Activated naive CD8-positive, alpha-beta T cell (primary cell): Measurements from ENCODE around the gene MGAT1.
"Not testable (repeated sequence)": the region's sequence is repeated elsewhere in the genome, so short reads cannot be mapped to it uniquely, and the experiment has no call there.

Source experiments
- H3K27ac Mint-ChIP-seq: one replicate; pipeline ENCODE4 v1.8.0; 2021; ENCODE audit warnings: mixed read lengths
- H3K27me3 Mint-ChIP-seq: one replicate; pipeline ENCODE4 v1.8.0; 2021; ENCODE audit warnings: mixed read lengths
- H3K36me3 Mint-ChIP-seq: one replicate; pipeline ENCODE4 v1.8.0; 2021; ENCODE audit warnings: mixed read lengths
- H3K4me1 Mint-ChIP-seq: one replicate; pipeline ENCODE4 v1.8.0; 2021; ENCODE audit warnings: low read depth, mixed read lengths
- H3K4me3 Mint-ChIP-seq: one replicate; pipeline ENCODE4 v1.8.0; 2021; ENCODE audit warnings: mild to moderate bottlenecking, mixed read lengths
- H3K9me3 Mint-ChIP-seq: one replicate; pipeline ENCODE4 v1.8.0; 2021; ENCODE audit warnings: low read depth, mixed read lengths

Gene MGAT1

GRCh38 chr5:180786531-180787398, 15.8 kb downstream of the MGAT1 start:
- Mint-ChIP-seq H3K27me3 (no peaks in the 10 kb centered on the region), H3K27ac (peak overlapping the region; percentile 89), H3K36me3 (no peaks in the 10 kb centered on the region), H3K9me3 (no peaks in the 10 kb centered on the region), H3K4me3 (no peak overlapping the region), H3K4me1 (peaks cover 46% of the 10 kb centered on the region)

DNA sequence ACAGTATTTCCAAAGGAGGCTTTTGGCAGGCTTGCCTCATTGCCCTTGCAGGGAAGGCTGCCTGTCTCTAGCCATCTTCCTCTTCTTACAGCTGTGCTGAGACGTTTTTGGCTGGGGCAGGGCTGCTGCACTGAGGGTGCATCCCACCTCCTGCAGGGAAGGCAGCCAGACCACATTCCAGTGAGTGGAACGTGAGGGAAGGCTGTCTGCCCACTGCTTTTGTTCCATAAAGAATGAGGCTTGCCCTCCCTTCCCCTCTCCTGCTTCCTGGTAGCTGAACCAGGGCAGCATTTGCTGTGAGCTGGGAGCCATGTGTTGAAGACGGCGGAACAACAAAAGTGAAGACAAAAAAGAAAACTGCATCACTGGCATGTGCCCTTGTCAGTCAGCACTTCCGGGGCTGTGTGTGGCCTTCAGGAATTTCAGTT, 16.8 kb downstream of the MGAT1 start:
- Mint-ChIP-seq H3K36me3 (no peaks in the 10 kb centered on the region), H3K4me3 (no peak overlapping the region), H3K27me3 (no peaks in the 10 kb centered on the region), H3K9me3 (no peaks in the 10 kb centered on the region), H3K27ac (peak overlapping the region; percentile 89), H3K4me1 (peaks cover 43% of the 10 kb centered on the region)

- Mint-ChIP-seq H3K27ac (peak overlapping the region; percentile 89), H3K36me3 (no peaks in the 10 kb centered on the region), H3K4me3 (no peak overlapping the region), H3K4me1 (peaks cover 41% of the 10 kb centered on the region), H3K27me3 (no peaks in the 10 kb centered on the region), H3K9me3 (no peaks in the 10 kb centered on the region)
Observed at GRCh38 chr5:180785121-180785781, 17.4 kb downstream of the MGAT1 start.

GRCh38 chr5:180784497-180785097, 18.0 kb downstream of the MGAT1 start:
- H3K4me1 Mint-ChIP-seq, result peaks cover 40% of the 10 kb centered on the region

GRCh38 chr5:180783340-180784052, 19.1 kb downstream of the MGAT1 start:
- Mint-ChIP-seq H3K36me3 (no peaks in the 10 kb centered on the region), H3K9me3 (no peaks in the 10 kb centered on the region), H3K27ac (peak overlapping the region; percentile 7), H3K27me3 (no peaks in the 10 kb centered on the region), H3K4me1 (peaks cover 40% of the 10 kb centered on the region), H3K4me3 (no peak overlapping the region)

More at GRCh38 chr5:180784497-180785097, 18.0 kb downstream of the MGAT1 start:
- Mint-ChIP-seq H3K36me3 (no peaks in the 10 kb centered on the region), H3K4me3 (no peak overlapping the region), H3K27ac (no peak overlapping the region), H3K27me3 (no peaks in the 10 kb centered on the region), H3K9me3 (no peaks in the 10 kb centered on the region)

- Mint-ChIP-seq H3K9me3 (no peaks in the 10 kb centered on the region), H3K4me1 (peaks cover 36% of the 10 kb centered on the region), H3K27me3 (no peaks in the 10 kb centered on the region), H3K27ac (no peak overlapping the region), H3K4me3 (no peak overlapping the region), H3K36me3 (no peaks in the 10 kb centered on the region)
Observed at GRCh38 chr5:180782748-180783147, 19.9 kb downstream of the MGAT1 start.

GRCh38 chr5:180781900-180782326, 20.7 kb downstream of the MGAT1 start:
- peaks cover 30% of the 10 kb centered on the region for H3K4me1 Mint-ChIP-seq

GRCh38 chr5:180779985-180780610, 22.5 kb downstream of the MGAT1 start:
- Mint-ChIP-seq H3K4me3 (no peak overlapping the region), H3K36me3 (no peaks in the 10 kb centered on the region), H3K27ac (no peak overlapping the region), H3K4me1 (peaks cover 16% of the 10 kb centered on the region), H3K27me3 (no peaks in the 10 kb centered on the region), H3K9me3 (no peaks in the 10 kb centered on the region)

More at GRCh38 chr5:180781900-180782326, 20.7 kb downstream of the MGAT1 start:
- not testable (repeated sequence) for H3K4me3 Mint-ChIP-seq, H3K27ac Mint-ChIP-seq, H3K36me3 Mint-ChIP-seq, H3K27me3 Mint-ChIP-seq, H3K9me3 Mint-ChIP-seq

GRCh38 chr5:180777475-180777874, 25.1 kb downstream of the MGAT1 start:
- peaks cover 5% of the 10 kb centered on the region for H3K4me1 Mint-ChIP-seq
- no peaks in the 10 kb centered on the region for H3K9me3 Mint-ChIP-seq
- no peak overlapping the region for H3K27ac Mint-ChIP-seq
- H3K36me3 Mint-ChIP-seq, result no peaks in the 10 kb centered on the region
- H3K4me3 Mint-ChIP-seq, result no peak overlapping the region
- H3K27me3 Mint-ChIP-seq, result peaks cover 11% of the 10 kb centered on the region

DNA sequence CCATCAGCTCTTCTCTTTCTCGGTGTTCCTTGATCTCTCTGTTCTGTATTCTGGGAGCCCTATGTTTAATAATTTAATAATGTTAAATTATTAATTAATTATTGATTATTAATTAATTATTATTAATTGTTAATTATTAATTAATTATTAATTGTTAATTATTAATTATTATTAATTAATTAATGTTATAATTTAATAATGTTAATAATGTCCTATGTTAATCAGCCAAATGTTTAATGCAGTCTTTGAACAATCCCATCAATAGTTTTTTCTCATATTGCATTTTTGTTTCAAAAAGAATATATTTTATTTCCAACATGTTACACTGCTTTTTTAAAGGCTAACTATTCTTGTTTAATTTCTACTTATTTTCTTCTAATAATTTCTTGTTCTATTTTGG, 26.2 kb downstream of the MGAT1 start:
- no peaks in the 10 kb centered on the region for H3K4me1 Mint-ChIP-seq
- H3K27me3 Mint-ChIP-seq, result peaks cover 11% of the 10 kb centered on the region
- peaks cover 3% of the 10 kb centered on the region for H3K36me3 Mint-ChIP-seq
- peaks cover 4% of the 10 kb centered on the region for H3K9me3 Mint-ChIP-seq
- no peak overlapping the region for H3K27ac Mint-ChIP-seq
- H3K4me3 Mint-ChIP-seq, result no peak overlapping the region

DNA sequence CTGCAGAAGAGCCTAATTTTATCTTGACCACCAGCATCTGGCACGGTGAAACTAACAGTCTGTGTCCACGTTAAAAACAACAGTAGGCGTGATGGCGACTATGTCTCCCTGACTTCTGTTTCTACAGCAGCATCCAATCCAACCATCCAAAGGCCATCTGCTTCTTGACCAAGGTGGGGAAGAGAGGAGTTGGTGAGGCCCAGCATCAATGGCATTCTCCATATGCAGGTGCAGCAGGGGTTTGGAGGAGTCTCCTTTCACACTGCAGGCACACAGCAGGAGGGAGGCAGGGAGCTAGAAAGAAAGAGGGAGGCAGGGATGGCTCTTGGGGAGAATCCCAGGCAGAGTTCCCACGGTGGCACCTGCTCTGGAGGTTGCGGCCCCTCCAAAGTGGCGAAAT, 27.0 kb downstream of the MGAT1 start:
- Mint-ChIP-seq H3K4me1 (no peaks in the 10 kb centered on the region), H3K27me3 (peaks cover 11% of the 10 kb centered on the region), H3K4me3 (no peak overlapping the region), H3K27ac (no peak overlapping the region), H3K9me3 (peaks cover 4% of the 10 kb centered on the region), H3K36me3 (peaks cover 3% of the 10 kb centered on the region)

DNA sequence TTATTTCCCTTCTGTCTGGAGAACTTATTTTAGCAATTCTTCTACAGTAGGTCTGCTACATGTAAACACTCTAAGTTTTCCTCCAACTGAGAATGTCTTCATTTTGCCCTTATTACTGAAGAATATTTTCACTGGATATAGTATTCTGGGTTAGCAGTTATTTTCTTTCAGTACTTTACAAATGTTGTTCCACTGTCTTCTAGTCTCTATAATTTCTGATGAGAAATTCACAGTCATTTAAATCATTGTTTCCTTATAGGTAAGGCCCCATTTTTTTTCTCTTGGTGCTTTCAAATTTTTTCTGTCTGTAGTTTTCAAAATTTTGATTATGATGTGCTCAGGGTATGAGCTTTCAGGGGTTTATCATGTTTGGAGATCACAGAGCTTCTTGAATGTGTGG, 30.8 kb downstream of the MGAT1 start:
- Mint-ChIP-seq H3K27ac (no peak overlapping the region), H3K9me3 (peaks cover 10% of the 10 kb centered on the region), H3K36me3 (peaks cover 3% of the 10 kb centered on the region), H3K4me3 (no peak overlapping the region), H3K27me3 (peaks cover 13% of the 10 kb centered on the region), H3K4me1 (no peaks in the 10 kb centered on the region)

DNA sequence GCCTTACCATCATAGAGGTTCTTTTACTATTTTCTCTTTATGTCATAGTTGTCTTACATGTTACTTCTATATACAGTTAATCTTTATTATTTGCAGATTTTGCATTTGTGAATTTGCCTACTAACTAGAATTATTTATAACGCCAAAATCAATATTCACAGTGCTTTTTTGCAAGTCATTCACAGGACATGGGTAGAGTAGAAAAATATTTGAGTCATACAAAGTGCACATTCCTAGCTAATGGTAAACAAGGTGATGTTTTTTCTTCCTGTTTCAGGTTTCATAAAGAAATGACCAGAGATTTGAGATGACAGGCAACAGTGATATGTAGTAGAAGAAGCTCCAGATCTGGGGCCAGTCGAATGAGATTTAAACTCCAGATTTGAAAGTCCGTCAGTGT, 32.8 kb downstream of the MGAT1 start:
- no peaks in the 10 kb centered on the region for H3K4me1 Mint-ChIP-seq
- peaks cover 10% of the 10 kb centered on the region for H3K9me3 Mint-ChIP-seq
- no peak overlapping the region for H3K27ac Mint-ChIP-seq
- H3K4me3 Mint-ChIP-seq, result no peak overlapping the region
- peaks cover 10% of the 10 kb centered on the region for H3K27me3 Mint-ChIP-seq
- peaks cover 3% of the 10 kb centered on the region for H3K36me3 Mint-ChIP-seq

GRCh38 chr5:180755601-180756000, 47.0 kb downstream of the MGAT1 start:
- peaks cover 13% of the 10 kb centered on the region for H3K9me3 Mint-ChIP-seq
- no peak overlapping the region for H3K4me3 Mint-ChIP-seq
- no peaks in the 10 kb centered on the region for H3K4me1 Mint-ChIP-seq
- H3K36me3 Mint-ChIP-seq, result peaks cover 9% of the 10 kb centered on the region
- no peak overlapping the region for H3K27ac Mint-ChIP-seq
- peaks cover 7% of the 10 kb centered on the region for H3K27me3 Mint-ChIP-seq
